Astrocyte (in vitro differentiated cells and primary cell): ENCODE data around the gene TMEM161A. TPM values are rescaled to one million over a fixed set of nuclear protein-coding genes. Genes with fewer than 3 reads are reported as not detected.

ENCODE experiments used
- DNase-seq: peaks from one replicate; pipeline ENCODE4 v3.0.0-alpha.2; 2010; ENCODE audit warnings: low read depth
- FAIRE-seq: peaks from 2 replicates; lab custom pipeline; 2011; peaks lifted over from hg19 to GRCh38; lab: Jason Lieb, UNC
- H2AFZ ChIP-seq: 2 replicates; pipeline ENCODE4 v1.6.0; 2012; ENCODE audit warnings: low read depth, low read length, inconsistent platforms
- H3K27ac ChIP-seq: 2 replicates; pipeline ENCODE4 v1.5.1; 2011; ENCODE audit warnings: low read depth, low read length, inconsistent platforms
- H3K27me3 ChIP-seq: 2 replicates; pipeline ENCODE4 v1.6.0; 2011; ENCODE audit warnings: low read length, inconsistent platforms; ENCODE audit not compliant: insufficient read depth
- H3K36me3 ChIP-seq: 2 replicates; pipeline ENCODE4 v1.5.1; 2011; ENCODE audit warnings: low read length, inconsistent platforms; ENCODE audit not compliant: insufficient read depth
- H3K4me1 ChIP-seq: 2 replicates; pipeline ENCODE4 v1.5.1; 2011; ENCODE audit warnings: low read length, inconsistent platforms; ENCODE audit not compliant: insufficient read depth
- H3K4me2 ChIP-seq: 2 replicates; pipeline ENCODE4 v1.6.0; 2012; ENCODE audit warnings: low read length, inconsistent platforms
- H3K4me3 ChIP-seq: 2 replicates; pipeline ENCODE4 v1.5.1; 2011; ENCODE audit warnings: low read depth, mild to moderate bottlenecking, low read length, inconsistent platforms; ENCODE audit not compliant: insufficient read depth
- H3K79me2 ChIP-seq: 2 replicates; pipeline ENCODE4 v1.6.0; 2012; ENCODE audit warnings: mild to moderate bottlenecking, low read length, inconsistent platforms; ENCODE audit not compliant: insufficient read depth
- H3K9ac ChIP-seq: 2 replicates; pipeline ENCODE4 v1.6.0; 2012; ENCODE audit warnings: mild to moderate bottlenecking, low read length, inconsistent platforms
- H3K9me3 ChIP-seq: 2 replicates; pipeline ENCODE4 v1.5.1; 2012; ENCODE audit warnings: low read depth, mild to moderate bottlenecking, low read length, inconsistent platforms; ENCODE audit not compliant: insufficient read depth
- H4K20me1 ChIP-seq: 2 replicates; pipeline ENCODE4 v1.6.0; 2012; ENCODE audit warnings: low read length, inconsistent platforms; ENCODE audit not compliant: insufficient read depth
- H3K27ac Mint-ChIP-seq: one replicate; pipeline ENCODE4 v1.8.0; 2021; ENCODE audit warnings: mild to moderate bottlenecking, mixed read lengths; ENCODE audit not compliant: unreplicated experiment
- H3K27me3 Mint-ChIP-seq: one replicate; pipeline ENCODE4 v1.8.0; 2021; ENCODE audit warnings: low read depth, mixed read lengths; ENCODE audit not compliant: unreplicated experiment
- H3K36me3 Mint-ChIP-seq: one replicate; pipeline ENCODE4 v1.8.0; 2021; ENCODE audit warnings: low read depth, mixed read lengths; ENCODE audit not compliant: unreplicated experiment
- H3K4me1 Mint-ChIP-seq: one replicate; pipeline ENCODE4 v1.8.0; 2021; ENCODE audit warnings: low read depth, mixed read lengths; ENCODE audit not compliant: unreplicated experiment
- H3K4me3 Mint-ChIP-seq: one replicate; pipeline ENCODE4 v1.8.0; 2021; ENCODE audit warnings: mild to moderate bottlenecking, moderate library complexity, mixed read lengths; ENCODE audit not compliant: unreplicated experiment
- H3K9me3 Mint-ChIP-seq: one replicate; pipeline ENCODE4 v1.8.0; 2021; ENCODE audit warnings: mild to moderate bottlenecking, mixed read lengths; ENCODE audit not compliant: unreplicated experiment
- EZH2 ChIP-seq: IDR thresholded peaks from 2 replicates; pipeline ENCODE4 v1.6.1; 2012; ENCODE audit warnings: mild to moderate bottlenecking, low read length, inconsistent platforms; ENCODE audit not compliant: insufficient read depth
- total RNA-seq: library from RNA; stranded (reverse); gene quantifications from 2 replicates; pipeline ENCODE4 v1.2.1, GENCODE V29; 2021
- TF ChIP-seq, protein P1 (sequence below): IDR thresholded peaks from 2 replicates; pipeline ENCODE4 v1.5.1; 2011; ENCODE audit warnings: low read depth, mild to moderate bottlenecking, inconsistent platforms, low read length, moderate library complexity; ENCODE audit not compliant: insufficient read depth

TMEM161A gene
- total RNA-seq, 1 donor from 2014 or later: 27.2 TPM

DNA sequence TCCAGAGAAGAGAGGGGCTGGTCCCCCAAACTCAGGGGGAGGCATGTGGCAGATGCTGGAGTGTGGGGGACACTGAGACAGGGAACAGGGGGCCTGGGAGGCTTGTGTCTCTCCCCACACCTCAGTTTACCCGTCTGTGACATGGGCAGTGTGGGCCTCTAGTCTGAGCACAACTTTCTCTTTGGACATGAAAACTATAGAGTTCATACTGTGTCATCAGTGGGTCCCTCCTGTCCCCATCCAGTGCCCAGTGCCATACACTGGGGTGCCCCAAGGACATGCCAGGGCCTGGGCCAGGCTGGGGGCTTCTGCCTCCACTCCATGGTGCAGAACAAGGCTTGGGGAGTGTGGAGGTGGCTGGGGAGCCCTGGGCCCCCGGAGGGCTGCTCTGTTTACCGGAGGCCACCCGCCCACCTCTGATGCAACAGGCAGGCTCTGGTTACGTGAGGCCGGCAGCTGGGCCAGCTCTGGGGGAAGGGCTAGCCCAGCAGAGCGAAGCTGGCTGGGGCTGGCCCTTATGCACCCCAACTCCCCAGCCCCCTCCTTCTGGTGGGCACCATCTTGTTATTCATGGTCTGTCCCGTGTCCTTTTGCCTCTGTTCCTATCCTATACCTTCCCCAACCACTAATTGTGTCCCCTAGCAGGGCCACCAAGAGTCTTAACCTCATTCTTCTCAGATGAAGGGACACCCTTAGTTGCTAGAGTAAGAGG is 33.7 kb upstream of the TMEM161A start:
- H2AFZ ChIP-seq: no peak overlapping the region
- no peak overlapping the region for H3K9ac ChIP-seq
- H3K9me3 ChIP-seq: no peaks in the 10 kb centered on the region
- peaks cover 7% of the 10 kb centered on the region for H3K4me1 ChIP-seq
- no peaks in the 10 kb centered on the region for H3K36me3 ChIP-seq
- FAIRE-seq: no peak
- H3K4me3 ChIP-seq: no peak overlapping the region
- no peak overlapping the region for H3K4me2 ChIP-seq
- Mint-ChIP-seq H3K36me3 (peaks cover 3% of the 10 kb centered on the region), H3K9me3 (no peaks in the 10 kb centered on the region), H3K27me3 (peaks cover 20% of the 10 kb centered on the region), H3K4me3 (no peak overlapping the region), H3K27ac (peak overlapping the region; percentile 72), H3K4me1 (peaks cover 5% of the 10 kb centered on the region)
- H3K79me2 ChIP-seq: no peaks in the 10 kb centered on the region
- peaks cover 25% of the 10 kb centered on the region for H4K20me1 ChIP-seq
- no peak overlapping the region for H3K27ac ChIP-seq
- no peak for TF ChIP-seq EZH2
- TF ChIP-seq, protein P1, sequence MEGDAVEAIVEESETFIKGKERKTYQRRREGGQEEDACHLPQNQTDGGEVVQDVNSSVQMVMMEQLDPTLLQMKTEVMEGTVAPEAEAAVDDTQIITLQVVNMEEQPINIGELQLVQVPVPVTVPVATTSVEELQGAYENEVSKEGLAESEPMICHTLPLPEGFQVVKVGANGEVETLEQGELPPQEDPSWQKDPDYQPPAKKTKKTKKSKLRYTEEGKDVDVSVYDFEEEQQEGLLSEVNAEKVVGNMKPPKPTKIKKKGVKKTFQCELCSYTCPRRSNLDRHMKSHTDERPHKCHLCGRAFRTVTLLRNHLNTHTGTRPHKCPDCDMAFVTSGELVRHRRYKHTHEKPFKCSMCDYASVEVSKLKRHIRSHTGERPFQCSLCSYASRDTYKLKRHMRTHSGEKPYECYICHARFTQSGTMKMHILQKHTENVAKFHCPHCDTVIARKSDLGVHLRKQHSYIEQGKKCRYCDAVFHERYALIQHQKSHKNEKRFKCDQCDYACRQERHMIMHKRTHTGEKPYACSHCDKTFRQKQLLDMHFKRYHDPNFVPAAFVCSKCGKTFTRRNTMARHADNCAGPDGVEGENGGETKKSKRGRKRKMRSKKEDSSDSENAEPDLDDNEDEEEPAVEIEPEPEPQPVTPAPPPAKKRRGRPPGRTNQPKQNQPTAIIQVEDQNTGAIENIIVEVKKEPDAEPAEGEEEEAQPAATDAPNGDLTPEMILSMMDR: no peak
- DNase-seq: no peak
- no peaks in the 10 kb centered on the region for H3K27me3 ChIP-seq

DNA sequence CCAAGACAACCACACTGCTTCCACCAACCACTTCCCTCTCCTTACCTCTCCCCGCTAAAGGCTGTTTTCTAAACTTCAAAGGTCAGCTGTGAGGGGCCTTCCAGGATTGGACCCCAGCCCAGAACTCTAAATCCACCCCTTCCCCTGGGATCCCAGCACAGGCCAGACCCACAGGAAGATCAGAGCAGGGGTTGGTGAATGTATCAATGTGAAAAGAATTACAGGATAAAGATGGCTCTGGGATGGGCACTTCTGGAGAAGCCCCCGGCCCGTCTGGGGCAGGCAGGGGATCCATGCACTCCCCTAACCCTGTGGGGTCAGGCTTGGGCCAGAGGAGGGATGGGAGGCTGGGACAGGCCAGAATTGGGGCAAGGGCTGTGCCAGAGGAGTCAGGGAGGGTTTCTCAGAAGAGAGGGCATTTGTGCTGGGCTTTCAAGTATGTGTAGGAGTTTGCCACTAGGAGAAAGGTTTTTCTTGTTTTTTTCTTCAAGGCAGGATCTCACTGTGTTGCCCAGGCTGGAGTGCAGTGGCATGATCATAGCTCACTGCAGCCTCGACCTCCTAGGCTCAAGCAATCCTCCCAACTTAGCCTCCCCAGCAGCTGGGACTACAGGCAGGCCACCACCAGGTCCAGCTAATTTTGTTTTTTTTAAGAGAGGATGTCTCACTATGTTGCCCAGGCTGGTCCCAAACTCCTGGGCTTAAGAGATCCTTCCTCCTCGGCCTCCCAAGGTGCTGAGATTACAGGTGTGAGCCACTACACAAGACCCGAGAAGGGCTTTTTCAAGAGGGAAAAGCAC is 32.8 kb upstream of the TMEM161A start:
- TF ChIP-seq, protein P1: no peak
- no peak for TF ChIP-seq EZH2

More for the DNA sequence above, 32.8 kb upstream of the TMEM161A start:
- no peak overlapping the region for H2AFZ ChIP-seq
- FAIRE-seq (no peak), DNase-seq (no peak)
- no peaks in the 10 kb centered on the region for H3K9me3 Mint-ChIP-seq
- no peaks in the 10 kb centered on the region for H3K79me2 ChIP-seq
- no peaks in the 10 kb centered on the region for H3K9me3 ChIP-seq
- H3K9ac ChIP-seq: no peak overlapping the region
- H3K27ac ChIP-seq: no peak overlapping the region
- H3K4me3 Mint-ChIP-seq: peak overlapping the region; percentile 64
- peak overlapping the region; percentile 69 for H3K27ac Mint-ChIP-seq
- H3K4me2 ChIP-seq: no peak overlapping the region
- peaks cover 20% of the 10 kb centered on the region for H3K27me3 Mint-ChIP-seq
- H4K20me1 ChIP-seq: peaks cover 21% of the 10 kb centered on the region
- H3K36me3 ChIP-seq: no peaks in the 10 kb centered on the region
- H3K4me3 ChIP-seq: no peak overlapping the region
- peaks cover 7% of the 10 kb centered on the region for H3K4me1 ChIP-seq
- no peaks in the 10 kb centered on the region for H3K36me3 Mint-ChIP-seq
- no peaks in the 10 kb centered on the region for H3K27me3 ChIP-seq
- peaks cover 5% of the 10 kb centered on the region for H3K4me1 Mint-ChIP-seq
